Osteoblast (primary cell): ENCODE data around the gene POLD1. TPM values are rescaled to one million over a fixed set of nuclear protein-coding genes. Genes with fewer than 3 reads are reported as not detected.

Experiments used
- DNase-seq: peaks from one replicate; pipeline ENCODE4 v3.0.0; 2011; ENCODE audit warnings: low spot score, mixed read lengths; ENCODE audit not compliant: insufficient read length; ENCODE audit errors: missing footprints
- H2AFZ ChIP-seq: 2 replicates; pipeline ENCODE4 v1.6.0; 2011; ENCODE audit warnings: mild to moderate bottlenecking, low read length
- H3K27ac ChIP-seq: 2 replicates; pipeline ENCODE4 v1.5.1; 2011; ENCODE audit warnings: mild to moderate bottlenecking, low read depth, low read length, moderate library complexity
- H3K27me3 ChIP-seq: 2 replicates; pipeline ENCODE4 v1.6.0; 2012; ENCODE audit warnings: mild to moderate bottlenecking, control low read depth, inconsistent platforms, low read length, moderate library complexity; ENCODE audit not compliant: insufficient read depth
- H3K36me3 ChIP-seq: 2 replicates; pipeline ENCODE4 v1.5.1; 2011; ENCODE audit warnings: mild to moderate bottlenecking, low read length, control low read depth, moderate library complexity; ENCODE audit not compliant: insufficient read depth
- H3K4me1 ChIP-seq: 2 replicates; pipeline ENCODE4 v1.5.1; 2011; ENCODE audit warnings: mild to moderate bottlenecking, low read length, control low read depth, moderate library complexity; ENCODE audit not compliant: insufficient read depth
- H3K4me2 ChIP-seq: 2 replicates; pipeline ENCODE4 v1.6.0; 2011; ENCODE audit warnings: mild to moderate bottlenecking, low read length; ENCODE audit not compliant: insufficient read depth
- H3K4me3 ChIP-seq: fragments of 200-600 bp; sonication (generic); 3 replicates; pipeline ENCODE4 v1.5.1; 2012; ENCODE audit warnings: mild to moderate bottlenecking, low read length, inconsistent platforms; ENCODE audit not compliant: insufficient read depth
- H3K79me2 ChIP-seq: 2 replicates; pipeline ENCODE4 v1.6.0; 2012; ENCODE audit warnings: mild to moderate bottlenecking, low read length, control low read depth, inconsistent platforms; ENCODE audit not compliant: insufficient read depth
- H3K9me3 ChIP-seq: 2 replicates; pipeline ENCODE4 v1.5.1; 2011; ENCODE audit warnings: low read depth, low read length, control low read depth
- H4K20me1 ChIP-seq: 2 replicates; pipeline ENCODE4 v1.6.0; 2012; ENCODE audit warnings: mild to moderate bottlenecking, low read length, control low read depth; ENCODE audit not compliant: insufficient read depth
- CTCF ChIP-seq: IDR thresholded peaks from 2 replicates; pipeline ENCODE4 v1.5.1; 2011; ENCODE audit warnings: mild to moderate bottlenecking, low read depth, low read length, moderate library complexity; ENCODE audit errors: extremely low read depth
- total RNA-seq: library from RNA; depleted of rRNA; stranded (reverse); fragments of >200 nt; gene quantifications from 2 replicates; pipeline ENCODE4 v1.2.3, GENCODE V29; 2012

The POLD1 gene
- total RNA-seq, 1 donor = 15.6 TPM

GRCh38 chr19:50420808-50421207, 36.7 kb downstream of the POLD1 start:
- H3K4me3 ChIP-seq = no peak overlapping the region
- no peak for DNase-seq
- no peaks in the 10 kb centered on the region for H3K4me1 ChIP-seq
- no peak overlapping the region for H3K27ac ChIP-seq
- no peaks in the 10 kb centered on the region for H4K20me1 ChIP-seq
- H3K79me2 ChIP-seq = no peaks in the 10 kb centered on the region
- no peak overlapping the region for H2AFZ ChIP-seq
- H3K9me3 ChIP-seq = no peaks in the 10 kb centered on the region
- TF ChIP-seq CTCF = no peak
- H3K4me2 ChIP-seq = no peak overlapping the region
- no peaks in the 10 kb centered on the region for H3K36me3 ChIP-seq
- peaks cover 10% of the 10 kb centered on the region for H3K27me3 ChIP-seq

GRCh38 chr19:50422397-50423278, 38.5 kb downstream of the POLD1 start:
- H3K9me3 ChIP-seq = no peaks in the 10 kb centered on the region

GRCh38 chr19:50423279-50424113, 39.3 kb downstream of the POLD1 start:
- Histone ChIP-seq H3K27me3 (peaks cover 15% of the 10 kb centered on the region), H4K20me1 (no peaks in the 10 kb centered on the region), H3K79me2 (no peaks in the 10 kb centered on the region), H3K4me3 (no peak overlapping the region), H2AFZ (no peak overlapping the region), H3K27ac (no peak overlapping the region), H3K4me2 (no peak overlapping the region), H3K4me1 (no peaks in the 10 kb centered on the region), H3K9me3 (no peaks in the 10 kb centered on the region), H3K36me3 (no peaks in the 10 kb centered on the region)
- no peak for DNase-seq
- no peak for TF ChIP-seq CTCF

More at GRCh38 chr19:50422397-50423278, 38.5 kb downstream of the POLD1 start:
- H3K4me1 ChIP-seq = no peaks in the 10 kb centered on the region
- no peak overlapping the region for H2AFZ ChIP-seq
- no peaks in the 10 kb centered on the region for H4K20me1 ChIP-seq
- peaks cover 10% of the 10 kb centered on the region for H3K27me3 ChIP-seq
- no peak for TF ChIP-seq CTCF
- H3K36me3 ChIP-seq = no peaks in the 10 kb centered on the region
- H3K4me3 ChIP-seq = no peak overlapping the region
- no peaks in the 10 kb centered on the region for H3K79me2 ChIP-seq
- H3K27ac ChIP-seq = no peak overlapping the region
- no peak for DNase-seq
- no peak overlapping the region for H3K4me2 ChIP-seq

DNA sequence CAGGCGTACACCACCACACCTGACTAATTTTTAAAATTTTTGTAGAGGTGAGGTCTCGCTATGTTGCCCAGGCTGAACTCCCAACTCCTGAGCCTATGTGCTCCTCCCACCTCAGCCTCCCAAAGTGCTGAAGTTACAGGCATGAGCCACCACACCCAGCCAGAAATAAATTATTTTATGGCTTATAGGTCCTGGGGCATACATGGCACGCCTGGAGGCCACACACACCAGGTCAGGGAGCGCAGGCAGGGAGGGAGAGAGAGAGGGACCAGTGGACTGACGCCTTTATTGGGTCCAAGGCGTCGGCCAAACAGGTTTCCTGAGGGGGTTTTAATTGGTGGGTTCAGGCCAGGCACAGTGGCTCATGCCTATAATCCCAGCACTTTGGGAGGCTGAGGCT, 41.4 kb downstream of the POLD1 start:
- H3K79me2 ChIP-seq = no peaks in the 10 kb centered on the region
- H3K4me1 ChIP-seq = no peaks in the 10 kb centered on the region
- H3K4me3 ChIP-seq = no peak overlapping the region
- H3K27ac ChIP-seq = no peak overlapping the region
- TF ChIP-seq CTCF = no peak
- no peaks in the 10 kb centered on the region for H4K20me1 ChIP-seq
- H2AFZ ChIP-seq = no peak overlapping the region
- DNase-seq = peak; percentile 67
- H3K9me3 ChIP-seq = no peaks in the 10 kb centered on the region
- H3K36me3 ChIP-seq = no peaks in the 10 kb centered on the region
- H3K27me3 ChIP-seq = peaks cover 8% of the 10 kb centered on the region
- no peak overlapping the region for H3K4me2 ChIP-seq
